SK-N-SH treated with all-trans-retinoic acid at 6 μM for 48 hours (cell line): ENCODE measurements around the gene TARS2.

Experiments
- ATAC-seq: fragments of 200-7000 bp; cut with Tn5 transposase; 3 replicates; pipeline ENCODE4 v1.9.1; 2020; ENCODE audit warnings: mild to moderate bottlenecking, moderate library complexity
- ARNTL ChIP-seq: fragments of 450-650 bp; formaldehyde crosslinking; IDR thresholded peaks from 2 replicates; pipeline ENCODE4 v1.5.0; 2020; ENCODE audit warnings: low read depth, mild to moderate bottlenecking, moderate library complexity, borderline replicate concordance
- BACH2 ChIP-seq: fragments of 250-450 bp; sonication (Bioruptor Pico); IDR thresholded peaks from 2 replicates; pipeline ENCODE4 v1.9.0; 2021; ENCODE audit warnings: mild to moderate bottlenecking, borderline replicate concordance
- CSRNP3 ChIP-seq: fragments of 250-450 bp; sonication (Bioruptor Pico); IDR thresholded peaks from 2 replicates; pipeline ENCODE4 v1.5.1; 2021; ENCODE audit warnings: mild to moderate bottlenecking, moderate library complexity
- ESRRG ChIP-seq: fragments of 250-450 bp; sonication (Bioruptor Pico); IDR thresholded peaks from 2 replicates; pipeline ENCODE4 v1.6.1; 2021; ENCODE audit warnings: mild to moderate bottlenecking
- GLIS3 ChIP-seq: fragments of 250-450 bp; sonication (Bioruptor Pico); IDR thresholded peaks from 2 replicates; pipeline ENCODE4 v1.5.0; 2020; ENCODE audit warnings: mild to moderate bottlenecking, moderate library complexity
- ISL1 ChIP-seq: fragments of 250-450 bp; sonication (Bioruptor Pico); IDR thresholded peaks from 2 replicates; pipeline ENCODE4 v2.1.2; 2022; ENCODE audit warnings: mild to moderate bottlenecking, moderate library complexity
- OSR1 ChIP-seq: fragments of 250-450 bp; sonication (Bioruptor Pico); IDR thresholded peaks from 2 replicates; pipeline ENCODE4 v1.8.0; 2022; ENCODE audit warnings: moderate library complexity, mild to moderate bottlenecking, inconsistent platforms
- POU6F1 ChIP-seq: fragments of 250-450 bp; sonication (Bioruptor Pico); IDR thresholded peaks from 2 replicates; pipeline ENCODE4 v1.8.0; 2021; ENCODE audit warnings: low read depth, mild to moderate bottlenecking, moderate library complexity, borderline replicate concordance
- PPARA ChIP-seq: fragments of 250-450 bp; sonication (Bioruptor Pico); IDR thresholded peaks from 2 replicates; pipeline ENCODE4 v1.5.0; 2020; ENCODE audit warnings: mild to moderate bottlenecking, borderline replicate concordance
- RARB ChIP-seq: fragments of 250-450 bp; sonication (Bioruptor Pico); IDR thresholded peaks from 2 replicates; pipeline ENCODE4 v1.8.0; 2021; ENCODE audit warnings: mild to moderate bottlenecking, moderate library complexity
- SNAI2 ChIP-seq: fragments of 250-450 bp; sonication (Bioruptor Pico); IDR thresholded peaks from 2 replicates; pipeline ENCODE4 v1.5.0; 2020; ENCODE audit warnings: mild to moderate bottlenecking, moderate library complexity
- TCF4 ChIP-seq: fragments of 250-450 bp; sonication (Bioruptor Pico); IDR thresholded peaks from 2 replicates; pipeline ENCODE4 v1.8.0; 2021; ENCODE audit warnings: mild to moderate bottlenecking, moderate library complexity, borderline replicate concordance
- TOX ChIP-seq: fragments of 250-450 bp; sonication (Bioruptor Pico); IDR thresholded peaks from 2 replicates; pipeline ENCODE4 v1.8.0; 2021; ENCODE audit warnings: mild to moderate bottlenecking, moderate library complexity, borderline replicate concordance
- TSHZ2 ChIP-seq: fragments of 250-450 bp; sonication (Bioruptor Pico); IDR thresholded peaks from 2 replicates; pipeline ENCODE4 v1.5.0; 2020; ENCODE audit warnings: mild to moderate bottlenecking, moderate library complexity
- ZC3H10 ChIP-seq: fragments of 250-450 bp; sonication (Bioruptor Pico); IDR thresholded peaks from 2 replicates; pipeline ENCODE4 v1.5.1; 2021; ENCODE audit warnings: mild to moderate bottlenecking, moderate library complexity
- ZFP3 ChIP-seq: fragments of 250-450 bp; sonication (Bioruptor Pico); IDR thresholded peaks from 2 replicates; pipeline ENCODE4 v1.5.0; 2020; ENCODE audit warnings: mild to moderate bottlenecking, moderate library complexity
- ZFP30 ChIP-seq: fragments of 450-650 bp; formaldehyde crosslinking; IDR thresholded peaks from 2 replicates; pipeline ENCODE4 v1.5.0; 2022; ENCODE audit warnings: mild to moderate bottlenecking, moderate library complexity
- ZNF565 ChIP-seq: fragments of 450-650 bp; formaldehyde crosslinking; conservative IDR thresholded peaks from 2 replicates; pipeline ENCODE4 v1.5.0; 2020; ENCODE audit warnings: low read depth, mild to moderate bottlenecking, moderate library complexity
- ZNF8 ChIP-seq: fragments of 450-650 bp; formaldehyde crosslinking; IDR thresholded peaks from 2 replicates; pipeline ENCODE4 v1.5.0; 2020; ENCODE audit warnings: mild to moderate bottlenecking, moderate library complexity
- TF ChIP-seq, protein P1 (sequence below): fragments of 250-450 bp; sonication (Bioruptor Pico); IDR thresholded peaks from 2 replicates; pipeline ENCODE4 v1.8.0; 2020; ENCODE audit warnings: mild to moderate bottlenecking, moderate library complexity, borderline replicate concordance

TARS2 gene

GRCh38 chr1:150525348-150525747, 38.1 kb downstream of the TARS2 start:
- no peak for ATAC-seq
- TF ChIP-seq OSR1 (CRISPR knock-in tag) = no peak
- TF ChIP-seq ZFP3 (CRISPR knock-in tag) = no peak
- no peak for TF ChIP-seq ZNF8
- no peak for TF ChIP-seq TOX (CRISPR knock-in tag)
- no peak for TF ChIP-seq PPARA (CRISPR knock-in tag)
- TF ChIP-seq ESRRG (CRISPR knock-in tag) = no peak
- no peak for TF ChIP-seq ARNTL (CRISPR knock-in tag)
- TF ChIP-seq POU6F1 (CRISPR knock-in tag) = no peak
- no peak for TF ChIP-seq ISL1 (CRISPR knock-in tag)
- TF ChIP-seq ZC3H10 (CRISPR knock-in tag) = no peak

- no peak for TF ChIP-seq GLIS3 (CRISPR knock-in tag)
- TF ChIP-seq TOX (CRISPR knock-in tag) = no peak
- TF ChIP-seq ZFP30 (CRISPR knock-in tag) = no peak
- no peak for TF ChIP-seq TSHZ2 (CRISPR knock-in tag)
- TF ChIP-seq CSRNP3 (CRISPR knock-in tag) = no peak
- TF ChIP-seq ZFP3 (CRISPR knock-in tag) = no peak
- no peak for TF ChIP-seq OSR1 (CRISPR knock-in tag)
- TF ChIP-seq POU6F1 (CRISPR knock-in tag) = no peak
- no peak for TF ChIP-seq ZC3H10 (CRISPR knock-in tag)
- no peak for TF ChIP-seq RARB (CRISPR knock-in tag)
- no peak for TF ChIP-seq ZNF565
- TF ChIP-seq ZNF8 = no peak
- ATAC-seq = no peak
Measured at GRCh38 chr1:150528196-150528595, 41.0 kb downstream of the TARS2 start.

GRCh38 chr1:150529017-150529416, 41.8 kb downstream of the TARS2 start:
- TF ChIP-seq CSRNP3 (CRISPR knock-in tag) = no peak
- TF ChIP-seq ZFP3 (CRISPR knock-in tag) = no peak
- no peak for TF ChIP-seq SNAI2 (CRISPR knock-in tag)
- TF ChIP-seq ZFP30 (CRISPR knock-in tag) = no peak
- ATAC-seq = no peak

GRCh38 chr1:150530491-150531159, 43.4 kb downstream of the TARS2 start:
- ATAC-seq = no peak
- TF ChIP-seq BACH2 (CRISPR knock-in tag) (no peak), ZNF8 (no peak), PPARA (CRISPR knock-in tag) (no peak), GLIS3 (CRISPR knock-in tag) (no peak), TCF4 (CRISPR knock-in tag) (no peak), SNAI2 (CRISPR knock-in tag) (no peak), TSHZ2 (CRISPR knock-in tag) (no peak), ZC3H10 (CRISPR knock-in tag) (no peak), ZNF565 (no peak), RARB (CRISPR knock-in tag) (no peak), ISL1 (CRISPR knock-in tag) (no peak)
- TF ChIP-seq, protein P1, sequence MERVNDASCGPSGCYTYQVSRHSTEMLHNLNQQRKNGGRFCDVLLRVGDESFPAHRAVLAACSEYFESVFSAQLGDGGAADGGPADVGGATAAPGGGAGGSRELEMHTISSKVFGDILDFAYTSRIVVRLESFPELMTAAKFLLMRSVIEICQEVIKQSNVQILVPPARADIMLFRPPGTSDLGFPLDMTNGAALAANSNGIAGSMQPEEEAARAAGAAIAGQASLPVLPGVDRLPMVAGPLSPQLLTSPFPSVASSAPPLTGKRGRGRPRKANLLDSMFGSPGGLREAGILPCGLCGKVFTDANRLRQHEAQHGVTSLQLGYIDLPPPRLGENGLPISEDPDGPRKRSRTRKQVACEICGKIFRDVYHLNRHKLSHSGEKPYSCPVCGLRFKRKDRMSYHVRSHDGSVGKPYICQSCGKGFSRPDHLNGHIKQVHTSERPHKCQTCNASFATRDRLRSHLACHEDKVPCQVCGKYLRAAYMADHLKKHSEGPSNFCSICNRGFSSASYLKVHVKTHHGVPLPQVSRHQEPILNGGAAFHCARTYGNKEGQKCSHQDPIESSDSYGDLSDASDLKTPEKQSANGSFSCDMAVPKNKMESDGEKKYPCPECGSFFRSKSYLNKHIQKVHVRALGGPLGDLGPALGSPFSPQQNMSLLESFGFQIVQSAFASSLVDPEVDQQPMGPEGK (CRISPR knock-in tag) = no peak
